Measurements from ENCODE around the gene UBR2. TPM values are rescaled to one million over a fixed set of nuclear protein-coding genes. Genes with fewer than 3 reads are reported as not detected.

The UBR2 gene
- total and polyA plus RNA-seq, 2 of the 4 experiments (the other 2 are of a cell fraction): 7.7 to 32.3 TPM

DNA sequence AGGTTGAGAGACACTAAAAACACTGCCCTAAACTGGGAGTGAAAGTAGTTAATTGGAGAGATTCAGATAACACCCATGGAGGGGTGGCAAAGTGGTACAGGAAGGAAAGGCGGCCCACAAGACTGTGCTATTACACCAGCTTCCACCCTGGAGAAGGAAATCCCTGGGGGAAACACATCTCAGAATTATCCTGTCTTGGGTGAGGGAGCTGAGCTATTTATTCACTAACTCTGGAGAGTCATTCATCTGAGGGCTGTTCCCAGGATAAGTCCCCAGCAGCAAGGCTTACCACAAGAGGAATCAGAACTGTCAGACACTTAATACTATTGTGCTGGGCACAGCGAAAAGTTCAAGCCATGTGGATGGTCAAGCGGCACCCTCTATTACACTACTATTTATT is 172.1 kb downstream of the UBR2 start:
- Histone ChIP-seq H3K9ac (ENCODE audit: low read depth, low read length) (no peak overlapping the region), H3K56ac (ENCODE audit: extremely low read depth, insufficient read depth, low read length) (no peak overlapping the region), H2BK20ac (ENCODE audit: low read depth, low read length) (no peak overlapping the region), H3K4ac (ENCODE audit: low read depth, low read length) (no peak overlapping the region), H4K5ac (ENCODE audit: low read depth, low read length) (no peak overlapping the region), H3K4me1 (ENCODE audit: control insufficient read depth, insufficient read depth, low read length) (0 out of 2 replicates have a peak, but pooled peaks cover 3% of the 10 kb centered on the region), H2AK9ac (replicated peaks; ENCODE audit: low read depth, low read length, poor library complexity) (no peak overlapping the region), H3K14ac (replicated peaks; ENCODE audit: low read depth, low read length) (no peak overlapping the region), H3K4me2 (ENCODE audit: low read depth, low read length) (no peak overlapping the region), H2BK15ac (ENCODE audit: low read depth, low read length) (no peak overlapping the region), H3K9me3 (ENCODE audit: control insufficient read depth, insufficient read depth, low read length) (no peaks in the 10 kb centered on the region), H3K23ac (ENCODE audit: low read depth, low read length) (no peak overlapping the region), H3K9me1 (ENCODE audit: insufficient read depth, low read length) (peaks cover 3% of the 10 kb centered on the region; the same call in 1 of the 2 replicates), H3K27me3 (ENCODE audit: control insufficient read depth, insufficient read depth, low read length) (no peaks in the 10 kb centered on the region), H2AK5ac (ENCODE audit: low read depth, low read length) (no peak overlapping the region), H2BK120ac (ENCODE audit: low read depth, low read length) (no peak overlapping the region), H4K20me1 (ENCODE audit: insufficient read depth, low read length) (no peaks in the 10 kb centered on the region), H2AFZ (replicated peaks; ENCODE audit: low read length, poor library complexity) (no peak overlapping the region), H4K8ac (ENCODE audit: low read depth in 2 of 2, low read length in 2 of 2) (no peak overlapping the region), H4K91ac (ENCODE audit: insufficient read depth, low read depth, low read length) (no peak overlapping the region), H3K18ac (ENCODE audit: low read depth, low read length) (no peak overlapping the region), H3K36me3 (ENCODE audit: control insufficient read depth, insufficient read depth, low read length) (no peaks in the 10 kb centered on the region), H2BK5ac (ENCODE audit: low read depth, low read length, poor library complexity, severe bottlenecking) (no peak overlapping the region), H3K27ac (ENCODE audit: insufficient read depth, low read length) (no peak overlapping the region), H3K79me1 (ENCODE audit: low read depth in 1 of 2, low read length in 2 of 2) (no peaks in the 10 kb centered on the region), H3K4me3 (ENCODE audit: insufficient read depth, low read depth, low read length) (no peak overlapping the region)
- POLR2A ChIA-PET (ENCODE audit: unreplicated experiment): no interaction called here
- WGBS, 2 experiments (ENCODE audit: extremely low coverage in 2 of 2, insufficient read length in 1 of 2): no CpG with 5 or more reads among the region's 3 CpGs
- CTCF ChIA-PET: no interaction called here
- BruUV-seq (replicated peaks): no TSS peak
- DNase-seq: no peak
- ATAC-seq (ENCODE audit: low read depth): no peak
- intact Hi-C loops (cut with micrococcal nuclease): no loop called here
- dilution Hi-C loops (cut with HindIII; ENCODE audit: low sequenced_read_pairs, unreplicated experiment): no loop called here
- in situ Hi-C loops (cut with MboI; ENCODE audit: low sequenced_read_pairs): no loop called here
- no peak for TF ChIP-seq RCOR1 (IDR thresholded peaks at IDR 0.05; ENCODE audit: insufficient replicate concordance, low read length)
- TF ChIP-seq CEBPB (IDR thresholded peaks at IDR 0.05; ENCODE audit: low read depth, low read length): no peak
- no peak for TF ChIP-seq USF2 (IDR thresholded peaks at IDR 0.05; ENCODE audit: low read depth, low read length)
- no peak for TF ChIP-seq SMC3 (IDR thresholded peaks at IDR 0.05; ENCODE audit: low read depth, low read length)
- TF ChIP-seq ELK1 (IDR thresholded peaks at IDR 0.05; ENCODE audit: borderline replicate concordance, low read depth, low read length): no peak
